ENCODE measurements around the gene NIPA2.
"Not testable (repeated sequence)": the region's sequence is repeated elsewhere in the genome, so short reads cannot be mapped to it uniquely, and the experiment has no call there.

NIPA2 gene

DNA sequence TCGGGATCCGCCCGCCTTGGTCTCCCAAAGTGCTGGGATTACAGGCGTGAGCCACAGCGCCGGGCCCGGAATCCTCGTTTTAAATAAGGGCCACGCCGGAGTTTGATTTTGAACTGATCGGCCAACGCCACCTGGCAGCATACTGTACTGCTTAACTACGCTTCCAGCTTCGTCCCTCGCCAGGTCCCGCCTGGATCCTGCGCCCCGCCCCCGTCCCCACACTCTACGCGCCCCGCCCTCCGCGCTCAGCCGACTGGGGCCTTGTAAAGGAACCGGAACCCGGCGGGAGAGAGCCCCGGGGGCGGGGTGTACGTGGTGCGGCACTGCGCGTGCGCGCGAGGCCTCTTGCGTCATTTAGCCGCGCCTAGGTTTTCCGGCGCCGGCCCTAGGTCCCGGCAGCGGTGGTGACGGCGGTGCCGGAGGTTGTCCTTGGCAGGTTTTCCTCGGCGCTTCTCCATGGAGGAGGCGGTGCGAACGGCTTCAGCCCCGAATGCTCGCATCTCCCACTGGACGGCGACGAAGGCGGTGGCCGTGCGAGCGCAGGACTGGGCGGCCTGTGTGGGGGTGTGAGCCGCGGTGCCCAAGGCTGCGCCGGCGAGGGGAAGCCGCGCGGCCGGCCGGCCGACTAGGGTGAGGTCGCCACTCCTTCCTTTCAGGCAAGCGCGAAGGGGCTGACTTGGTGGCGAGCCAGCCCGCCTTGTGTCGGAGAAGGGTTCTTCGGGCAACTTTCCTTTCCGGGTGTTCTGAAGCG is at the start of gene NIPA2:
NIPA2 (plus strand) TSS at position 375 of the 751 bp plus-strand sequence. CDS start 13,066 bp downstream, outside the sequence.
- peak; percentile 96 for DNase-seq

DNA sequence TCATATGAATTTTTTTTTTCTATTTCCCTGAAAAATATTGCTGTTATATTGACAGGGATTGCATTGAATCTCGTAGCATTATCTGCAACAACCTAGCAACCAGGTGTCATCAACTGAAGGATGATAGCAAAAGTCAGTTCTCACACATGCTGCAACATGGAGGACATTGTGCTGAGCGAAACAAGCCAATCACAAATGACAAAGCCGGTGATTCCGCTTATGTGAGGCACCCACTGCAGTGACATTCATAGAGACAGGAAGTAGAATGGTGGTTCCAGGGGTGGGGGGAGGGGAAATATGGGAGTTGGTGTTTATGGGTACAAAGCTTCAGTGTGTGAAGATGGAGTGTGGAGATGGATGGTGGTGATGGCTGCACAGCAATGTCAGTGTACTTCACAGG is 44.4 kb upstream of the NIPA2 start:
- DNase-seq: no peak

DNA sequence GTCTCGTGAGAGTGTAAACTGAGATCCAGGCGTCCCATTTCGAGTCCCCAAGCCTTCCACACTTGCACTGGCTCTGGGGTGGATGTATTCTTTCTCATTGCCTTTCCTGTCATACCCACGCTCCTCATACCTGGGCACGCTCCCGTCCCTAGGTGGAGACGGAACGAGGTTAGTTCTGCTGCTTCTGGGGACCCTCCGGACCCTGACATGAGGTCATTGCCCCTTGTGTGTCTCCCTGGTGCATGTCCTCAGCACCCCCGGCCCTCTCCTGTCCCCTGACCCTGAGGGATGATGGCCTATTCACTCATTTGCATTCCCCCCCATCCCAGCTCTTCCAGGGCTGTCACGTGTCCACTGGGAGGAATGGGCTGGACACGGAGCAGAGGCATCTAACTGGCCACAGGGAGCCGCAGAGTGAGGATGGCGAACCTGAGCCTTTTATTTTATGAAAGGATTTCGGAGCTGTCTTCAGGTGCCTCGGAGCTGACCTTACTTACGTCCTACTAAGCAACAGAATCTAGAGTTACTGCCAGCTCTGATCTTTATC is 43.8 kb upstream of the NIPA2 start:
- no peak for DNase-seq

DNA sequence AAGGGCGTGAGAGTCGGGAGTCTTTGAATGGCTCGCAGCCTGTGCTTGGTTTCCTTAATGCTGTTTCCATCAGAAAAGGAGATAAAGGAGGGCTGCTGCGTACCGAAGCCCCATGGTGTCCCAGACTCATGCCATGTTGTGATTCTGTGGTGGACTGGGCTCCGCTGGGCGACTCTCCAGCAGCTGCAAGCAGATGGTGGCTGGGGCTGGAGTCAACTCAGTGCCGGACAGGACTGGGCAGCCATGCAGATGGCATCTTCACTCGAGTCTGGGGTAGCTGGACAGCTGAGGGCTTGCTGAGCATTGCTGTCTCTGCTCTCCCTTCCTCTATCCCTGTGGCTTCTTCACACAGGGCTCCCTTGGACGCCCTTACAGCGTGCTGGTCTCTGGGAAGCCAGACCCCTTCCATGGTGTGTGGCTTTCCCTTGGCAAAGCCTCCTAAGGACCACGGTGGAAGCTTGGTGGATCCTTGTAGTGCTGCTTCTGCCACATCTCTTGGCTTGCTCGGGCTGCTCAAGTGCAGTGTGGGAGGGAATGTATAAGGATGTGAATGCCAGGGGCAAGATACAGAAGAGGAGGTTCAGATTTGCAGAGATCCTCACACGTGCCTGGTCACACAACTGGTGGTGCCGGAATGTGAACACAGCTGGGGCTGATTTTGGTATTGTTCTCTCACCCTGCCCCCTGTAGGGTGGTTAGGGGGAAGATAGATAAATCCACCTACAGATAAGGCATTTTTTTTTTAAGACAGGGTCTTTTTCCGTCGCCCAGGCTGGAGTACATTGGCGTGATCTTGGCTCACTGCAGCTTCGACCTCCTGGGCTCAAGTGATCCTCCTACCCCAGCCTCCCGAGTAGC is 43.0 kb upstream of the NIPA2 start:
- no peak for DNase-seq

DNA sequence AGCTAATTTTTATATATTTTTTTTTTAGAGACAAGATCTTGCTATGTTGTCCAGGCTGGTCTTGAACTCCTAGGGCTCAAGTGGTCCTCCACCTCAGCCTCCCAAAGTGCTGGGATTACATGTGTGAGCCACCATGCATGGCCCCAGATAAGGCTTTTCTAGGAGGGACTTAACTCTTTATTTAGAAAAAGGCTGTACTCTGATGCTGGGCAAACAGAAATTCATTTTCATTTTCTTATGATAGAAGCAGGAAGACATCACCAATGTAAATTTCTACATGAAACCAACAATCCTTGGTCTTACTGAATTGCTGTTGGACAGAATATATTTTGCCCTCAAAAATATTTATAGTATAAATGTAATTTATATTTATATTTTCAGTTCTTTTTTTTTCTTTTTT is 42.4 kb upstream of the NIPA2 start:
- DNase-seq: no peak

DNA sequence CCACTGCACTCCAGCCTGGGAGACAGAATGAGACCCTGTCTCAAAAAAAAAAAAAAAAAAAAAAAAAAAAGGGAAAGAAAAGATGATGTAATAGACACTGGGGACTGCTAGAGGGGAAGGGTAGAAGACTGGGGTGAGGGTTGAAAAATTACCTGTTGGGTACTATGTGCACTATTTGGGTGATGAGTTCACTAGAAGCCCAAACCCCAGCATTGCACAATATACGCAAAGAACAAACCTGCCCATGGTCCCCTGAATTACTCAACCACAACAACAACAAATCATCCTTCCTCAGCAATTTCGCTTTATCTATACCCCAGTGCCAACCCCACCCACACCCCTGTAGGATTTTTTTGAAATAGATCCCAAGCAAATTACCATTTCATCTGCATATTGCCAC is 38.6 kb upstream of the NIPA2 start:
- no peak for DNase-seq

DNA sequence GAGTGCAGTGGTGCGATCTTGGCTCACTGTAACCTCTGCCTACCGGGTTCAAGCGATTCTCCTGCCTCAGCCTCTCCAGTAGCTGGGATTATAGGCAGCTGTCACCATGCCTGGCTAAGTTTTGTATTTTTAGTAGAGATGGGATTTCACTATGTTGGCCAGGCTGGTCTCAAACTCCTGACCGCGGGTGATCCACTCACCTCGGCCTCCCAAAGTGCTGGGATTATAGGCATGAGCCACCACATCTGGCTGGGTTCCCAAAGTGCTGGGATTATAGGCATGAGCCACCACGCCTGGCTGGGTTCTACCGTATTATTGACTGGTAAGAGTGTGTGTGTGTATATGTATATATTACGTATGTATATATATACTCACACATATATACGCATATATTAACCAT is 35.5 kb upstream of the NIPA2 start:
- DNase-seq: not testable (repeated sequence)

DNA sequence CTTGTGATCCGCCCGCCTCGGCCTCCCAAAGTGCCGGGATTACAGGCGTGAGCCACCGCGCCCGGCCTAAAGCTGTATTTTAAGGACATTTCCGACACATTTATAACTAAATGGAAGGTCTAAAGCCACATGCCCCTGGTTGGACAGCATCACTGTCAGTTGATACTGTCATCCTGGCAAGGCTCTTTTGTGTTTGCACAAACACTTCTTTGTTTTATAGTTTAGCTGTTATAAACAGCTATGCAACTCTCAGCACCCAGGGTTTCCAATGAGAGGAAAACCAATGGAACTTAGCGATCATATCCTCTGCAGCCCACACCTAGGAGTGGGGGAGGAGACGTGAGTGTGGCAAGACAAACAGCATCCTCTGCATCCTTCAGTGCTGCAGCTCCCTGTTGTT is 32.3 kb upstream of the NIPA2 start:
- no peak for DNase-seq

DNA sequence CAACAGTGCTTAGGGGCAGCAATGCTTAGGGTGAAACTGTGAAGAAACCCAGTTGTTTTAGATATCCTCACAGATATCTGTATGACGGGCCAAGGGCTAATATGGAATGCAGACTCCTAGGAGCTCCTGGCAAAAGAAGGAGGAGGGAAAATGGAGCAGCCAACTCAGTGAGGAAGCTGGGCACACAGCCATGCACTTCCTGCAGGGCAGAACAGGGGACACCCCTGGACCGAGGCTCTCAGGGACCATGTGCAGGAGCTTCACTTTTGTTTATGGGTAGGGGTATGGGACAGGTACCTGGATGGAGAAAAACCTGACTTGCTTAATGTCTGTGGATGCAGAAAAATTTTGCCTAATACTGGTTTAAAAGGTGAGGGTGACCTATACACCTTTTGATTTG is 31.8 kb upstream of the NIPA2 start:
- no peak for DNase-seq

DNA sequence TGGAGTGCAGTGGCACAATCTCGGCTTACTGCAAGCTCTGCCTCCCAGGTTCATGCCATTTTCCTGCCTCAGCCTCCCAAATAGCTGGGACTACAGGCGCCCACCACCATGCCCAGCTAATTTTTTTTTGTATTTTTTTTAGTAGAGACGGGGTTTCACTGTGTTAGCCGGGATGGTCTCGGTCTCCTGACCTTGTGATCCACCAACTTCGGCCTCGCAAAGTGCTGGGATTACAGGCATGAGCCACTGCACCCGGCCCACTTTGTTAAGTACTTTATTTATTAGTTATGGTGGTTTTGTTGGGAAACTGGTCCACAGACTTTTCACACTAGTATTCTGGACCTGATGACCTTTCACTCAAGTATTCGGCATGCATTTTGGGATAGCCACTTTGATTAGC is 30.6 kb upstream of the NIPA2 start:
- not testable (repeated sequence) for DNase-seq

DNA sequence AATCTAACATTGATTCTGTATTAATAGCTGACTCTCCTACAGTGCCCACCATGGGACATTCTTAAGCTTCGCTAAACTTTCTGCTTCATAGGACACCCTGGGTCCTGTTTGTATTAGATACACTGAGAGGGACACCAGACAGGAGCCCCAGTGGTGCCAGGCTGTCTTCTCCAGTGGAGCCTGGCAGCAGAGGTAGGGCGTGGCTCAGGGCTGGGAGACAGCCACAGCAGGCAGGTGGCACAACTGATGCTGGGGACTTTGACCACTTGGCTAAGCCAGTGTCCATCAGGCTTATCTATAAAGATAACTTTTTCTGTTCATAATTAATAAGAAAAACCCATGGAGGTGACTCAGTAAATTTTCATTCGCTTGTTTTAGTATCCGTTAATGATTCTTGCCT is 30.2 kb upstream of the NIPA2 start:
- DNase-seq: no peak

DNA sequence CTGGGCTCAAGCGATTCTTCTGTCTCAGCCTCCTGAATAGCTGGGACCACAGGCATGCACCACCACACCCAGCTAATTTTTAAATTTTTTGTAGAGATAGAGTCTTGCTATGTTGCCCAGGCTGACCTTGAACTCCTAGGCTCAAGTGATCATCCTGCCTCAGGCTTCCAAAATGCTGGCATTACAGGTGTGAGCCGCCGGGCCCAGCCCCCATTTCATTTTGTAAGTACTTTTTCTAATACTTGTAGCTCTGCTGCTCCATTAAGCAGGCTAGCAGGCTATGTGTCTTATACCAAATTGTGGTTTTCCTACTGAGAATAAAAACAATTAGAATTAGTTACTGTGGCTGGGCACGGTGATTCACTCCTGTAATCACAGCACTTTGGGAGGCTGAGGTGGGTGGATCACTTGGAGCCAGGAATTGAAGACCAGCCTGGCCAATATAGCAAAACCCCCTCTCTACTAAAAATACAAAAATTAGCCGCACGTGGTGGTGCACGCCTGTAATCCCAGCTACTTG is 29.6 kb upstream of the NIPA2 start:
- no peak for DNase-seq

DNA sequence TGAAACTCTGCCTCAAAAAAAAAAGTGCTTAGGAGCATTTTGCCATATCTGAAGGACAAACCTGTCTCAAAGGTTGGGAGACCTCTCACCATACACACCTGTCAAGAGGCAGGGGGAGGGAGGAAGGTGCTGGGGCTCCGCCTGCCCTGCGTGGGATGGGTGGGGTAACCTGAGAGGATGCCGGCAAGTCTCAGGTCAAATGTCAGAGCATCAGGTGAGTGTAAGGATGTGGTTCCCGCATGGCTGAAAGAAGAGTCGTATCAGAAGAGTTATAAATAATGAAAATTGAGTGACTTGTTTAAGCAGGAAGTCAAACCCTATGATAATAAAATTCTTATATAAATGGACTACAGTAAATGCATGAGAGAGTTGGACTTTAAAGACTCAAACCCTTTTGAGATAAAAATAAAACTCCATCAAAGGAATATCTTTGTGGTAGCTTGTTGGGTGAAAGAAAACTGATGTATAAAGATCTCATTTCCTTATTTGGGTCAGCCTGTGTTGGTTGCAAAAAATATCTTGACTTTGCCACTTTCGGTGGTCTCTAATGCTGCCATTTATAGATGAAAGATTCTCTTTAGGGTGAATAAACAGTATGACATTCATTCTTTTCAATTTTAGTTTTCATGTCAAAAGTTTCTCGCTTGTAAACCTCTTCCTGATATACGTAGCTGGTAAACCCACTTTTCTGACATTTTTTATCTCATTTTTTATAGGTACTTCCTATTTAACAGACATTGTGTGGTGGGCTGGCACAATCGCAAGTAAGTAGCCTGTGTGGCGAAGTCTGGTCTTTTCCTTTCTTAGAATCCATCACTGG is 28.2 kb upstream of the NIPA2 start:
- DNase-seq: no peak

DNA sequence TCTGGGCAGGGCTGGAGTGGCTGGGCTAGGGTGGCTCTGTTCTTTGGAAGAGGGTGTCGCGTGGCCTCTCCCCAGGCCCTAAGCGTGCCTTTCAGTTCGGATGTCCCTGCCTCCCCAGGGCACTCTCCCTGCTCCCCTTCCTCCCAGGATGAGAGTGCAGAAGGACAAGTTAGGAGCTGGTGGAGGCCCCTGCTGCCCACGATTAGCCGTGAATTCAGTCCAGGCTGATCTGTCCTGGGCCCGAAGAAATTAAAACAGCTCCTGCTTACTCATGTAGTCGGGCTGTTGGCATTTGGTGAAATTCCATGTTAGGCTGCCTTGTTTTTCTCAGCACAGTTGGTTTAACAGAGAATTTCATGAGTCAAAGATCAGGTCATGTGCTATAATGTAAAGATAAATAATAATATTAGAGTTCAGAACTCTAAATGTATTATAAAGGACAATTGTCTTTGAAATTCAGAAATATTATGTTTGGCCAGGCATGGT is 27.6 kb upstream of the NIPA2 start:
- DNase-seq: no peak

DNA sequence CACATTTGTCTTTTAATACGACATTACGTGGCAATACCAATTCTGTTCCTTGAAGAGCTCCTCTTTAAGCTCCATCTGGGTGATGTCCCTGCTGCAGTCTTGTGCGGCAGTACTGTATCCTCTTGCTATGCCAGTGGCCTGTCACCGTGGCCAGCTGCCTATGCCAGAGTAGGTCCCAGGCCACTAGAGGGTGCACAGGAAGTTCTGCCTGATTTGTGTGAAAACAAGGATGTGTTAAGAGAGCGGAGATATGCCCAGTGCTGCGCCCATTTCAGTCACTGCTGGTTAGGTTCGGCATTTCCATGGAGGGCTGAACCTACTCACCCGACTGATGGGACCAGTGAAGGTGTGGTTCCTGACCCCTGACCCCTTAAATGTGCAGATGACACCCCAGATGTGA is 26.8 kb upstream of the NIPA2 start:
- DNase-seq: no peak

DNA sequence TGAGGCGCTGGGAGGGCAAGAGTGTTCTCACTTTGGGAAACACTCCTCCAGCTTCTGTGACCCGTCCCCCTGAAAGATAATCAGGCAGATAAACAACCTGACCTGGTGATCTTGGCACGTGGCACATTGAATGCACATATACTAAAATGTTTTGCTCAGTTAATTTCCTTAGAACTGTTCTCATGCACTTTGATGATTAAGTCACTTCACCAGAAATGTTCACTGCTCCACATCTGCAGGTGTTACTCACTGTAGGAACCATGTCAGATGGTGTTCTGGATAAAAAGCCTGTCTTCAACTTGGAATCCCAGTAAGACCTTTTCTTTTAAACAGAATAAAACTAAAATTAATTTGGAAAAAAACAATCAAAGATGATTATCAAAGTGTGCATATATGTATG is 24.6 kb upstream of the NIPA2 start:
- DNase-seq: no peak

DNA sequence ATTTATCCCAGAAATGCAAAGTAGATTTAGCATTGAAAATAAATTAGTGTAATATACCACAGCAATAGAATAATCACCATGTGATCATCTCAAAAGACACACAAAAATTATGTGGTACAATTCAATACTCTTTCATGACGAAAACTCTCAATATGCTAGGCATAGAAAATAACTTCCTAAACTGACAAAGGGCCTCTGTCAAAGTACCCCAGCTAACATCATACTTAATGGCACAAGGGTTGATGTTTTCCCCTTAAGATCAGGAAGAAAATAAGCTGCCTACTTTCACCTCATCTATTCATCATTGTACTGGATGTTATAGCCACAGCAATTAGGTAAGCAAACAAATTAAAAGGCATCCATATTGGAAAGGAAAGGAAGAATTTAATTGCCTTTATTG is 22.7 kb upstream of the NIPA2 start:
- no peak for DNase-seq

DNA sequence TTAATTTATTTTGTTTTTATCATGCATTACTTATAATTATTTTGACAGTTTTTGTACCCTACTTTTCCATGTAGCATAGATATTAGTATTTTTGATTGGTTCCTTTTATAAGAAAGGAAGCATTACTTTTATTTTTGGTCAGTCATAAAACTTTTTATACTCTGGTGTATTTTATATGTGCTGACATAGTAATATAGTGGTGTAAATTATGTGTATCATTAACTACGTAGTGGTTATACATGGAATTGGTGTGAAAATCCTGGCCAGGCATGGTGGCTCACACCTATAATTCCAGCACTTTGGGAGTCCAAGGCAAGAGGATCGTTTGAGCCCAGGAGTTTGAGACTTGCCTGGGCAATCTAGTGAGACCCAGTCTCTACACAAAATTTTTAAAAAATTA is 18.8 kb upstream of the NIPA2 start:
- DNase-seq: no peak

DNA sequence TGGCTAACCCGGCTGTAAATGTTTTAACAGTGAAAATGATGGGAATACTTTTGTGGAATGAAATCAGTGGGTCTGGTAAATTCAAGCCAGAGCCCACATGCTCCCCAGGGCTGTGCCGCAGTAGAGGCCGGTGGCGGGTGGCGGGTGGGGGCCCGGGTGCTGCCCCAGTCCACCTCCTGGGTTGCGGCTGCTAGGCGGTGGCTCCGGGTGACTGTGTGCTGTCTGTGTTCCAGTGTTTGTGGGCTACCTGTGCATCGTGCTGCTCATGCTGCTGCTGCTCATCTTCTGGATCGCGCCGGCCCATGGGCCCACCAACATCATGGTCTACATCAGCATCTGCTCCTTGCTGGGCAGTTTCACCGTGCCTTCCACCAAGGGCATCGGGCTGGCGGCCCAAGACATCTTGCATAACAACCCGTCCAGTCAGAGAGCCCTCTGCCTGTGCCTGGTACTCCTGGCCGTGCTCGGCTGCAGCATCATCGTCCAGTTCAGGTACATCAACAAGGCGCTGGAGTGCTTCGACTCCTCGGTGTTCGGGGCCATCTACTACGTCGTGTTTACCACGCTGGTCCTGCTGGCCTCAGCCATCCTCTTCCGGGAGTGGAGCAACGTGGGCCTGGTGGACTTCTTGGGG is 14.9 kb upstream of the NIPA2 start:
- DNase-seq: no peak

DNA sequence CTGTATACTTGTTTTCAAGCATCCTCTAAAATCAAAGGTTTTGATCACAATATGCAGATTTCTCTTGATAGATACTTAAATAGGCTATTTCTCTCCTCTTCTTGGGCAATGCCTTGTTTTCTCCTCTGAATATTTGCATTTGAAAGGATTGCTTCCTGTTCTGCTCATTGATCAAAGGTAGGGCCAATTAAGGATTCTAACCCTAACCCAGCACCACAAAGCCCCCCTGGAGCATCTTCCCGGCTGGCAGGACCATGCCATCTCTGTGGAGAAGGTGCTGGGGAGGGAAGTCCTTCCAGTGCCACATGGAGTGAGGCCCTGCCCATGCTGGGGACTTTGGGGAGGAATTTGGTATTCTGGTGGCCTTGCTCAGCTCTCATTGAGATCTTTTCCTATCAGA is 11.3 kb upstream of the NIPA2 start:
- no peak for DNase-seq

DNA sequence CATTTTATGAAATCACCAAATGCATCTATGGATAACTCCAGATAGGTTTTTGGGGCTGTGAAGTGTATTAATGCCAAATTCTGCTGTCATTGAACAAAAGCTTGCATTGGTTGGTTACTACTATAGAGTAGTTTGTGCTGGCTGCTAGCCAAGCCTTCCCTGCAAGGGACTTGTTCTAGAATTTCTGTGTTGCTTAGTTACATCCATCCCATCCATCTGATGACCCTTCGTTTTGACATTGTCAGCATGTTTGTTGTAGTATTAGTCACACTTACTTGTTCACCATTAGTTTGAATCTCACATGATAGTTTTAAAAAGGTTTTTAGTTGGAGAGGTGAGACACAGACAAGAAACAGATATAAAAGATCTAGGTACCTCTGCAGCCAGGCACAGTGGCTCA is 7.0 kb upstream of the NIPA2 start:
- no peak for DNase-seq

DNA sequence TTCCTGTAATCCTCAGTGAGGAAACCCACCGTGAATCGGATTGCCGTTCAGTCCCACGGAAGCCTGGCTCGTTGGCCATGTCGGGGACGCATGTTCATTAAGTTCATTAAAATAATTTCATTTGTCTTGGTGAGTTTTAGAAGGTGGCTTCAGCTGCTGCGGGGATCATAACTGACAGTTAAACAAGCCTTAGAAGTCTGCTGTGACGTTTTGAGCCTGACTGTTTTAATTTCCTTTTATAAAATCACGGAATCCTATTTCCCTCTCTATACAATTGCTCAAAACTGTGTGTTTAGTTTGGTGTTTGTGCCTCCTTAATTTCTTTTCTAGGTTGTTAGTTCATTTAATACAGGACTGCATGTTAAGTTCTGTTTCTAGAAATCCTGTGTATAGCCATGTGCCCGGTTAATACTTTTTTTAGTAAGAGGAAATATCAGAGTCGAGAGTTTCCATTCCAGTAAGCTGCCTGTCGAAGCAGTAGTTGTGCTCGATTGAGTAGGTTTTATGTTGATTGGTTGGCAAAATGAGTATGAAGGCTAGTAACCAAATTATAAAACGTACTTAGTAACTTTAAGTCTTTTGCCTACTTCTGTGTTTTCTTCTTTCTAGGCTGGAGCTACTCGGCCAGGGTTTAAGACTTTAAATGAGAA is 705 bp downstream of the NIPA2 start:
- no peak for DNase-seq
